Type B pancreatic cell (in vitro differentiated cells): ENCODE data around the gene NOTUM. TPM values are rescaled to one million over a fixed set of nuclear protein-coding genes. Genes with fewer than 3 reads are reported as not detected.

Experiments
- DNase-seq: peaks from one replicate; pipeline ENCODE4 v3.0.0; 2021; ENCODE audit warnings: mixed read lengths; ENCODE audit not compliant: unreplicated experiment; ENCODE audit errors: extremely low spot score
- H3K27ac Mint-ChIP-seq: 2 replicates; pipeline ENCODE4 v1.8.0; 2021; ENCODE audit warnings: mild to moderate bottlenecking, mixed read lengths
- H3K27me3 Mint-ChIP-seq: 2 replicates; pipeline ENCODE4 v1.8.0; 2021; ENCODE audit warnings: mixed read lengths
- H3K36me3 Mint-ChIP-seq: 2 replicates; pipeline ENCODE4 v1.8.0; 2021; ENCODE audit warnings: mixed read lengths
- H3K4me1 Mint-ChIP-seq: one replicate; pipeline ENCODE4 v1.8.0; 2021; ENCODE audit warnings: mixed read lengths; ENCODE audit not compliant: unreplicated experiment
- H3K4me3 Mint-ChIP-seq: 2 replicates; pipeline ENCODE4 v1.8.0; 2021; ENCODE audit warnings: mild to moderate bottlenecking, mixed read lengths
- H3K9me3 Mint-ChIP-seq: 2 replicates; pipeline ENCODE4 v1.8.0; 2021; ENCODE audit warnings: mixed read lengths
- long read RNA-seq: library from polyadenylated mRNA; unstranded; transcript quantifications from one replicate; pipeline ENCODE4 v2.0.0, GENCODE V29; 2020
- total RNA-seq: library from RNA; stranded (reverse); gene quantifications from 2 replicates; pipeline ENCODE4 v1.2.1, GENCODE V29; 2021; ENCODE audit warnings: low replicate concordance
- TF ChIP-seq, protein P1 (sequence below): fragments of 200-600 bp; sonication (generic); conservative IDR thresholded peaks from 2 replicates; pipeline ENCODE4 v1.5.0; 2021; ENCODE audit warnings: antibody characterized with exemption, mild to moderate bottlenecking

The NOTUM gene
- total RNA-seq = 1.9 and 3.2 TPM in 2 replicates
- long read RNA-seq = 0 reads

DNA sequence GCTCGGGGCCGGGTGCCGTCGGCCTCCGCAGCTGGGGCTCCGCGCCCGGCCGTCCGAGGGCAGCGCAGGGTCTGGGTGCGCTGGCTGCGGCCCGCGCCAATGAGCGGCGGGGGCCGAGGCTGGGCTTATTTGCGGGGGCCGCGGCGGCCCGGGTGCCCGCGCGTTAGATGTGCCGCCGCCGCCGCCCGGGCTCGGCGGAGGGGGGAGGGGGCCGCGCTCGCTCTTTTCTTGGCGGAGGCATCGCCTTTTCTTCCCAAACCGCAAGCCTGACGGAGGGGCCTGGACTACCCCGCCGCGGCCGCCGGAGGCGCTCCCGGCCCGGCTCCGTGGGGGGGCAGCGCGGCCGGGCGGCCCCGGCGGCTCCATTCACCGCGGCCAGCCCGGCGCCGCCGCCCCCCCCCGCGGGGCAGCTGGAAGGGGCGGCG, at the start of gene NOTUM:
TSS of gene NOTUM (minus strand) at position 101 of the 425 bp plus-strand sequence. CDS start 278 bp downstream, outside the sequence.
- Mint-ChIP-seq H3K27me3 (peaks cover 53% of the 10 kb centered on the region), H3K27ac (no peak within 1 kb of the TSS), H3K4me3 (no peak within 1 kb of the TSS), H3K36me3 (no peaks in the 10 kb centered on the region), H3K9me3 (no peaks in the 10 kb centered on the region), H3K4me1 (peaks cover 11% of the 10 kb centered on the region)
- TF ChIP-seq, protein P1, sequence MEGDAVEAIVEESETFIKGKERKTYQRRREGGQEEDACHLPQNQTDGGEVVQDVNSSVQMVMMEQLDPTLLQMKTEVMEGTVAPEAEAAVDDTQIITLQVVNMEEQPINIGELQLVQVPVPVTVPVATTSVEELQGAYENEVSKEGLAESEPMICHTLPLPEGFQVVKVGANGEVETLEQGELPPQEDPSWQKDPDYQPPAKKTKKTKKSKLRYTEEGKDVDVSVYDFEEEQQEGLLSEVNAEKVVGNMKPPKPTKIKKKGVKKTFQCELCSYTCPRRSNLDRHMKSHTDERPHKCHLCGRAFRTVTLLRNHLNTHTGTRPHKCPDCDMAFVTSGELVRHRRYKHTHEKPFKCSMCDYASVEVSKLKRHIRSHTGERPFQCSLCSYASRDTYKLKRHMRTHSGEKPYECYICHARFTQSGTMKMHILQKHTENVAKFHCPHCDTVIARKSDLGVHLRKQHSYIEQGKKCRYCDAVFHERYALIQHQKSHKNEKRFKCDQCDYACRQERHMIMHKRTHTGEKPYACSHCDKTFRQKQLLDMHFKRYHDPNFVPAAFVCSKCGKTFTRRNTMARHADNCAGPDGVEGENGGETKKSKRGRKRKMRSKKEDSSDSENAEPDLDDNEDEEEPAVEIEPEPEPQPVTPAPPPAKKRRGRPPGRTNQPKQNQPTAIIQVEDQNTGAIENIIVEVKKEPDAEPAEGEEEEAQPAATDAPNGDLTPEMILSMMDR = peak; percentile 57
- DNase-seq = peak; percentile 70

DNA sequence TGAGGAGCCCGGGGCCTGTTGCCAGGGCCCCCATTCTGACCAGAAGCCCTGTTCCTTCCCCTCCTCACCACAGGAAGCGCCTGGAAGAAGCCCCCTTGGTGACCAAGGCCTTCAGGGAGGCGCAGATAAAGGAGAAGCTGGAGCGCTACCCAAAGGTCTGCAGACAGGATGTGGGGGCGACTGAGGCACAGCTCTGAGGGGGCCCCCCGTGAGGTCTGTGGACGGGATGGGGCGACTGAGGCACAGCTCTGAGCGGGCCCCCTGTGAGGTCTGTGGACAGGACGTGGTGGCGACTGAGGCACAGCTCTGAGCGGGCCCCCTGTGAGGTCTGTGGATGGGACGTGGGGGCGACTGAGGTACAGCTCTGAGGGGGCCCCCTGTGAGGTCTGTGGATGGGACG, 48.4 kb upstream of the NOTUM start:
- Mint-ChIP-seq H3K27me3 (no peaks in the 10 kb centered on the region), H3K9me3 (no peaks in the 10 kb centered on the region), H3K4me1 (peaks cover 8% of the 10 kb centered on the region), H3K27ac (no peak overlapping the region), H3K4me3 (no peak overlapping the region), H3K36me3 (no peaks in the 10 kb centered on the region)
- TF ChIP-seq, protein P1 = no peak
- DNase-seq = no peak

DNA sequence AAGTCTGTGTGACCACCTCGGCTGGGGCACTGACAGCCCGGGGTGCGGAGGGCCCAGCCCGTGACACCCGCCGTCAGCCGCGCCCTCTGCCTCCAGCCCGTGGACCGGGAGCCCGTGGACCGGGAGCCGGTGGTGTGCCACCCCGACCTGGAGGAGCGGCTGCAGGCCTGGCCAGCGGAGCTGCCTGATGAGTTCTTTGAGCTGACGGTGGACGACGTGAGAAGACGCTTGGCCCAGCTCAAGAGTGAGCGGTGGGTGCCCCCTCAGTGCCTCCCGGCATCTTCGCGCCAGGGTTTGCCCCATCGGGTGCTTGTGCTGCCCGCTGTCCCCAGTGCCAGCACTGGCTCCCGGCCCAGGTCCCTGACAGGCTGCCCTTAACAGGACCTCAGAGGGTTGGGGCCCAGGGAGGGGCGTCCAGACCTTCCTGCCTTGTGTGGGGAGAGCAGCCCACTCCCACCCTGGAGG, 48.0 kb upstream of the NOTUM start:
- H3K27ac Mint-ChIP-seq = no peak overlapping the region
- peaks cover 8% of the 10 kb centered on the region for H3K4me1 Mint-ChIP-seq
- TF ChIP-seq, protein P1 = no peak
- no peak for DNase-seq
- H3K9me3 Mint-ChIP-seq = no peaks in the 10 kb centered on the region
- no peak overlapping the region for H3K4me3 Mint-ChIP-seq
- no peaks in the 10 kb centered on the region for H3K36me3 Mint-ChIP-seq
- no peaks in the 10 kb centered on the region for H3K27me3 Mint-ChIP-seq

GRCh38 chr17:82008258-82008940, 47.4 kb upstream of the NOTUM start:
- Mint-ChIP-seq H3K4me3 (no peak overlapping the region), H3K4me1 (peaks cover 12% of the 10 kb centered on the region), H3K27ac (no peak overlapping the region), H3K27me3 (no peaks in the 10 kb centered on the region), H3K9me3 (no peaks in the 10 kb centered on the region), H3K36me3 (no peaks in the 10 kb centered on the region)
- TF ChIP-seq, protein P1 = no peak
- DNase-seq = no peak

DNA sequence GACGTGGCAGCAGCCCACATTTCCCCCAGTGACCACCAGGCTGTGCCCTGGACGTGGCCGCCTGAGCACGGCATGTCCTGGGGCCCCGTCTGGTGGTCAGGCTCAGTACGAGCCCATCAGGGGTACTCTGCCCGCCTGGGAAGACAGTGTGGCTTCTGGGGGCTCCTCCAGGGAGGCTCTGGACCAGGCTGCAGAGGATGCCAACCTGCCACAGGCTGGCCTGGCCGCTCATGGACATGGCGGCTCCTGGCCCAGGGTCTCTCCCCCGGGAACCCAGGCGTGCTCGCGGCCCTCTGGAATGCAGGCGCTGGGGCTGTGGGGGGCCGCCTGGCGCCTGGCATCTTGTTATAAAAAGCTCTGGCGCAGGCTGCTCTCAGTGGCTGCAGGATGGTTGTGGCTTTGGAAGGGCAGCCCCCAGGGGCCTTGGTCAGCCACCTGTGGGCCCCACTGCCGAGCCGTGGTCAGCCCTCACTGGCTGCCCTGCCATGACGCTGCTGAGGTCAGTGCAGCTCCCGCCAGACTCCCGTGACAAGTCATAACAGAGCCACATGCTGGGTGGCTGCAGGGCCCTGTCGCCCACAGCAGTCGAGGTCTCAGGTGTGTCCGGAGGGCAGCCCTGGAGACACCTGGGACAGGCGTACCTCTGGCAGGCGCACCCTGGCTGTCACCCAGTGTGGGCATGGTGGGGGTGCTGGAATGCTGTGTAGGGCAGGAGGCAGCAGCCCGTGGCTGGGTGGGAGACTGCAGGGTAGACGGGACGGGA, 46.7 kb upstream of the NOTUM start:
- Mint-ChIP-seq H3K27ac (no peak overlapping the region), H3K36me3 (no peaks in the 10 kb centered on the region), H3K4me1 (peaks cover 9% of the 10 kb centered on the region), H3K9me3 (no peaks in the 10 kb centered on the region), H3K27me3 (no peaks in the 10 kb centered on the region), H3K4me3 (no peak overlapping the region)
- TF ChIP-seq, protein P1 = peak; percentile 36
- DNase-seq = no peak
